GM12878 (cell line): Measurements from ENCODE around the gene LDLRAD4. TPM values are rescaled to one million over a fixed set of nuclear protein-coding genes. Genes with fewer than 3 reads are reported as not detected.

ENCODE experiments used
- ATAC-seq: fragments of 200-7000 bp; cut with Tn5 transposase; 3 replicates; pipeline ENCODE4 v1.9.1; 2020; ENCODE audit warnings: mild to moderate bottlenecking, moderate library complexity
- BruUV-seq: library from RNA; stranded (reverse); fragments of 400-500 nt; replicated peaks from 2 replicates; lab custom pipeline; 2021; lab: Mats Ljungman, UMichigan
- CTCF ChIA-PET: fragments of 300-600 bp; sonication (Branson Sonifier 250); formaldehyde crosslinking; extraction: SDS; loops from one replicate; lab custom pipeline; 2021; ENCODE audit warnings: inconsistent platforms; lab: Yijun Ruan, JAX
- POLR2A ChIA-PET: fragments of 350-600 bp; formaldehyde crosslinking; extraction: SDS; loops from one replicate; lab custom pipeline; 2021; ENCODE audit warnings: inconsistent platforms; lab: Charles Lee
- RAD21 ChIA-PET: fragments of 300-600 bp; sonication (Branson Sonifier 250); formaldehyde crosslinking; loops from one replicate; lab custom pipeline; 2023; ENCODE audit warnings: antibody characterized with exemption; ENCODE audit not compliant: unreplicated experiment; lab: Charles Lee
- SMC1A ChIA-PET: fragments of 300-600 bp; sonication (Branson Sonifier 250); formaldehyde crosslinking; loops from one replicate; lab custom pipeline; 2023; ENCODE audit not compliant: unreplicated experiment, uncharacterized antibody; lab: Charles Lee
- DNase-seq: peaks from one replicate; pipeline ENCODE4 v3.0.0-alpha.2; 2011; ENCODE audit warnings: low read depth, low spot score
- FAIRE-seq: peaks from 3 replicates; lab custom pipeline; 2011; peaks lifted over from hg19 to GRCh38; lab: Jason Lieb, UNC
- H2AFZ ChIP-seq: 2 replicates; pipeline ENCODE4 v1.6.0; 2011; ENCODE audit warnings: low read depth, low read length, control low read depth; ENCODE audit not compliant: control insufficient read depth
- H3K27ac ChIP-seq: 2 replicates; pipeline ENCODE4 v1.5.1; 2011; ENCODE audit warnings: control low read depth; ENCODE audit not compliant: control insufficient read depth, insufficient read depth
- H3K27me3 ChIP-seq, 2 experiments: replicated peaks in 1 of 2; 2 replicates each; pipeline versions ENCODE4 v1.6.0 to v1.6.1; 2011; ENCODE audit warnings: low read length in 1 of 2; ENCODE audit not compliant: control insufficient read depth in 2 of 2, insufficient read depth in 2 of 2
- H3K36me3 ChIP-seq, 2 experiments: 2 replicates each; pipeline ENCODE4 v1.5.1; 2011; ENCODE audit warnings: low read length in 1 of 2; ENCODE audit not compliant: control insufficient read depth in 2 of 2, insufficient read depth in 2 of 2
- H3K4me1 ChIP-seq: 2 replicates; pipeline ENCODE4 v1.6.1; 2011; ENCODE audit warnings: mild to moderate bottlenecking, low read length, moderate library complexity, mixed read lengths; ENCODE audit not compliant: control insufficient read depth, insufficient read depth
- H3K4me2 ChIP-seq: 2 replicates; pipeline ENCODE4 v1.6.0; 2011; ENCODE audit warnings: control low read depth; ENCODE audit not compliant: control insufficient read depth, insufficient read depth
- H3K4me3 ChIP-seq: fragments of 200-600 bp; sonication (generic); 2 replicates; pipeline ENCODE4 v1.5.1; 2016
- H3K79me2 ChIP-seq: 2 replicates; pipeline ENCODE4 v1.6.0; 2011; ENCODE audit warnings: low read length; ENCODE audit not compliant: control insufficient read depth, insufficient read depth
- H3K9ac ChIP-seq: 2 replicates; pipeline ENCODE4 v1.8.0; 2011; ENCODE audit warnings: low read length, control low read depth, mixed read lengths; ENCODE audit not compliant: control insufficient read depth, insufficient read depth
- H3K9me3 ChIP-seq: replicated peaks from 3 replicates; pipeline ENCODE4 v1.5.1; 2011; ENCODE audit warnings: mild to moderate bottlenecking, low read length; ENCODE audit not compliant: control insufficient read depth, insufficient read depth
- H4K20me1 ChIP-seq: 2 replicates; pipeline ENCODE4 v1.6.0; 2011; ENCODE audit not compliant: control insufficient read depth, insufficient read depth
- ASH2L ChIP-seq: fragments of 300-600, 200-600 bp; sonication (generic); IDR thresholded peaks from 2 replicates; pipeline ENCODE4 v1.6.1; 2017; ENCODE audit warnings: low read depth, mild to moderate bottlenecking, borderline replicate concordance
- CBX5 ChIP-seq: sonication (generic); IDR thresholded peaks from 2 replicates; pipeline ENCODE4 v1.6.1; 2016; ENCODE audit warnings: low read depth, moderate library complexity, mild to moderate bottlenecking, inconsistent platforms
- EED ChIP-seq: sonication (generic); IDR thresholded peaks from 2 replicates; pipeline ENCODE4 v1.6.1; 2016; ENCODE audit warnings: antibody characterized with exemption, low read depth
- MEF2A ChIP-seq: IDR thresholded peaks from 2 replicates; pipeline ENCODE4 v1.6.1; 2011; ENCODE audit warnings: low read depth, mild to moderate bottlenecking, low read length, moderate library complexity; ENCODE audit not compliant: insufficient read depth
- MXI1 ChIP-seq: fragments of 150-350 bp; IDR thresholded peaks from 2 replicates; pipeline ENCODE4 v1.6.1; 2011; ENCODE audit warnings: low read depth, mild to moderate bottlenecking, inconsistent platforms, low read length, improper control_type of control experiment
- NR2C1 ChIP-seq: fragments of 450-650 bp; IDR thresholded peaks from 2 replicates; pipeline ENCODE4 v1.6.1; 2017; ENCODE audit warnings: antibody characterized with exemption, mild to moderate bottlenecking, moderate library complexity
- SPI1 ChIP-seq: IDR thresholded peaks from 2 replicates; pipeline ENCODE4 v1.6.1; 2011; ENCODE audit warnings: low read depth, mild to moderate bottlenecking, low read length, moderate library complexity, borderline replicate concordance; ENCODE audit not compliant: insufficient read depth
- SREBF2 ChIP-seq: IDR thresholded peaks from 2 replicates; pipeline ENCODE4 v1.6.1; 2012; ENCODE audit warnings: mild to moderate bottlenecking, low read length
- WGBS: methylation state at CpG from one replicate; pipeline ENCODE4 v1.1.6; 2016; ENCODE audit warnings: low lambda C conversion rate; ENCODE audit not compliant: insufficient replicate concordance, insufficient coverage; ENCODE audit errors: missing lambda C conversion rate; 5-methylcytosine and 5-hydroxymethylcytosine counted together
- in situ Hi-C: fragments of 300-500 bp; cut with MboI; formaldehyde crosslinking; loops from 9 replicates; pipeline ENCODE4 v1.14.3; 2018; ENCODE audit warnings: mixed read lengths
- intact Hi-C: fragments of 100-400 bp; cut with micrococcal nuclease; formaldehyde crosslinking; loops from one replicate; pipeline ENCODE4 v1.14.2; 2022; ENCODE audit not compliant: unreplicated experiment
- polyA plus RNA-seq, 11 experiments: library from polyadenylated mRNA; depleted of rRNA in 4 of 11; unstranded in 6 of 11; stranded (reverse) in 5 of 11; fragments of >200 nt; fragmentation: Nextera tagmentation in 4 of 11; fragmentation: Illumina TruSeq in 1 of 11; extraction: Ambion mirVana in 4 of 11; extraction: Trizol in 1 of 11; gene quantifications; 1 replicate in 1 of 11; 2 replicates in 10 of 11; pipeline versions ENCODE4 v1.2.1 to v1.2.3, GENCODE V29; 2011 to 2016; ENCODE audit warnings: inconsistent platforms in 2 of 11, missing spikeins in 2 of 11, low read depth in 1 of 11
- total RNA-seq, 4 experiments: library from RNA; depleted of rRNA in 3 of 4; stranded (reverse); fragments of >200 nt in 3 of 4; fragmentation: Illumina TruSeq in 1 of 4; extraction: Trizol in 1 of 4; gene quantifications; 2 replicates each; pipeline versions ENCODE4 v1.2.1 to v1.2.3, GENCODE V29; 2013 to 2021
- TF ChIP-seq, protein P1 (sequence below): fragments of 450-650 bp; IDR thresholded peaks from 2 replicates; pipeline ENCODE4 v1.6.1; 2018; ENCODE audit warnings: mild to moderate bottlenecking, low read depth, moderate library complexity; ENCODE audit not compliant: partially characterized antibody
- TF ChIP-seq, protein P2 (sequence below): fragments of 150-350 bp; IDR thresholded peaks from 2 replicates; pipeline ENCODE4 v1.6.1; 2016; ENCODE audit warnings: low read depth, low read length

Gene LDLRAD4
- total and polyA plus RNA-seq, 10 of the 15 experiments (the other 5 are each of a cell fraction or from before 2014, with no cell fraction given), result 2.7 to 16.8 (median 11.2) TPM

GRCh38 chr18:13313006-13313686 lies 94.6 kb downstream of the LDLRAD4 start (continued):
- TF ChIP-seq, protein P1, sequence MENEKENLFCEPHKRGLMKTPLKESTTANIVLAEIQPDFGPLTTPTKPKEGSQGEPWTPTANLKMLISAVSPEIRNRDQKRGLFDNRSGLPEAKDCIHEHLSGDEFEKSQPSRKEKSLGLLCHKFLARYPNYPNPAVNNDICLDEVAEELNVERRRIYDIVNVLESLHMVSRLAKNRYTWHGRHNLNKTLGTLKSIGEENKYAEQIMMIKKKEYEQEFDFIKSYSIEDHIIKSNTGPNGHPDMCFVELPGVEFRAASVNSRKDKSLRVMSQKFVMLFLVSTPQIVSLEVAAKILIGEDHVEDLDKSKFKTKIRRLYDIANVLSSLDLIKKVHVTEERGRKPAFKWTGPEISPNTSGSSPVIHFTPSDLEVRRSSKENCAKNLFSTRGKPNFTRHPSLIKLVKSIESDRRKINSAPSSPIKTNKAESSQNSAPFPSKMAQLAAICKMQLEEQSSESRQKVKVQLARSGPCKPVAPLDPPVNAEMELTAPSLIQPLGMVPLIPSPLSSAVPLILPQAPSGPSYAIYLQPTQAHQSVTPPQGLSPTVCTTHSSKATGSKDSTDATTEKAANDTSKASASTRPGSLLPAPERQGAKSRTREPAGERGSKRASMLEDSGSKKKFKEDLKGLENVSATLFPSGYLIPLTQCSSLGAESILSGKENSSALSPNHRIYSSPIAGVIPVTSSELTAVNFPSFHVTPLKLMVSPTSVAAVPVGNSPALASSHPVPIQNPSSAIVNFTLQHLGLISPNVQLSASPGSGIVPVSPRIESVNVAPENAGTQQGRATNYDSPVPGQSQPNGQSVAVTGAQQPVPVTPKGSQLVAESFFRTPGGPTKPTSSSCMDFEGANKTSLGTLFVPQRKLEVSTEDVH, result no peak

DNA sequence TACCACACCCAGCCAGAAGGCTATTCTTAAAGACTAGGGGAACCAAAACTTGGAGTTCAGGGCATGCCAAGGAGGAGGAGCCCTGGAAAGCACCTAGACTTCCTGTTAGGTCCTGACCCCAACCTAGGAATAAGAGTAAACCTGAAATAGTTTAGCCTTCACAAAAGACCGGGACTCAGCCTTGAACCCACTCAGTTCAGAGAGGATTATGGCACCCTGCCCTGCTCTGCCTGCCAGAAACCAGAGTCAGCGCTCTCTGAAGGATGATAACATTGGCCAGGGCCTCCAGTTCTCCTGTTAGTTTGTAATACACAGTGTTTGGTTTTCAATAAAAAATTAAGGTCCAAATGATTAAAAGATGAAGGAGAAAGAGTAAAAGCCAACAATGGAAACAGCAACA lies 96.4 kb downstream of the LDLRAD4 start:
- ATAC-seq (no peak), DNase-seq (no peak), FAIRE-seq (no peak)
- WGBS, result 55% methylated on average over 2 of the region's 2 CpGs
- H3K9ac ChIP-seq, result no peak overlapping the region
- no peak overlapping the region for H2AFZ ChIP-seq
- no peaks in the 10 kb centered on the region for H3K27me3 ChIP-seq
- no peak overlapping the region for H3K4me3 ChIP-seq
- H3K27ac ChIP-seq, result no peak overlapping the region
- H3K4me2 ChIP-seq, result no peak overlapping the region
- no peaks in the 10 kb centered on the region for H3K79me2 ChIP-seq
- intact Hi-C loops, result no loop called here
- H3K36me3 ChIP-seq, result no peaks in the 10 kb centered on the region
- RAD21 ChIA-PET, result no interaction called here
- CTCF ChIA-PET, result no interaction called here
- SMC1A ChIA-PET, result no interaction called here
- BruUV-seq, result no TSS peak
- POLR2A ChIA-PET, result no interaction called here
- H3K4me1 ChIP-seq, result no peaks in the 10 kb centered on the region
- in situ Hi-C loops, result no loop called here
- H3K9me3 ChIP-seq, result peaks cover 2% of the 10 kb centered on the region; the same call in 1 of the 3 replicates
- no peaks in the 10 kb centered on the region for H4K20me1 ChIP-seq
- TF ChIP-seq NR2C1 (no peak), MXI1 (no peak), EED (no peak), SREBF2 (no peak), SPI1 (no peak), CBX5 (no peak), ASH2L (no peak), MEF2A (no peak)
- TF ChIP-seq, protein P2, sequence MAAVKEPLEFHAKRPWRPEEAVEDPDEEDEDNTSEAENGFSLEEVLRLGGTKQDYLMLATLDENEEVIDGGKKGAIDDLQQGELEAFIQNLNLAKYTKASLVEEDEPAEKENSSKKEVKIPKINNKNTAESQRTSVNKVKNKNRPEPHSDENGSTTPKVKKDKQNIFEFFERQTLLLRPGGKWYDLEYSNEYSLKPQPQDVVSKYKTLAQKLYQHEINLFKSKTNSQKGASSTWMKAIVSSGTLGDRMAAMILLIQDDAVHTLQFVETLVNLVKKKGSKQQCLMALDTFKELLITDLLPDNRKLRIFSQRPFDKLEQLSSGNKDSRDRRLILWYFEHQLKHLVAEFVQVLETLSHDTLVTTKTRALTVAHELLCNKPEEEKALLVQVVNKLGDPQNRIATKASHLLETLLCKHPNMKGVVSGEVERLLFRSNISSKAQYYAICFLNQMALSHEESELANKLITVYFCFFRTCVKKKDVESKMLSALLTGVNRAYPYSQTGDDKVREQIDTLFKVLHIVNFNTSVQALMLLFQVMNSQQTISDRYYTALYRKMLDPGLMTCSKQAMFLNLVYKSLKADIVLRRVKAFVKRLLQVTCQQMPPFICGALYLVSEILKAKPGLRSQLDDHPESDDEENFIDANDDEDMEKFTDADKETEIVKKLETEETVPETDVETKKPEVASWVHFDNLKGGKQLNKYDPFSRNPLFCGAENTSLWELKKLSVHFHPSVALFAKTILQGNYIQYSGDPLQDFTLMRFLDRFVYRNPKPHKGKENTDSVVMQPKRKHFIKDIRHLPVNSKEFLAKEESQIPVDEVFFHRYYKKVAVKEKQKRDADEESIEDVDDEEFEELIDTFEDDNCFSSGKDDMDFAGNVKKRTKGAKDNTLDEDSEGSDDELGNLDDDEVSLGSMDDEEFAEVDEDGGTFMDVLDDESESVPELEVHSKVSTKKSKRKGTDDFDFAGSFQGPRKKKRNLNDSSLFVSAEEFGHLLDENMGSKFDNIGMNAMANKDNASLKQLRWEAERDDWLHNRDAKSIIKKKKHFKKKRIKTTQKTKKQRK, result no peak
